A549 (cell line): ENCODE data around the gene BCDIN3D.

ENCODE experiments used
- CTCF ChIP-seq: fragments of >200 bp; sonication (Bioruptor Twin); formaldehyde crosslinking; IDR thresholded peaks from 3 replicates; pipeline ENCODE4 v1.5.1; 2016
- JUN ChIP-seq, 2 experiments: fragments of >200 bp; sonication (Bioruptor Twin); formaldehyde crosslinking; IDR thresholded peaks; 2 replicates in 1 of 2; 3 replicates in 1 of 2; pipeline ENCODE4 v1.6.1; 2016 to 2017
- JUNB ChIP-seq: fragments of >200 bp; sonication (Bioruptor Twin); formaldehyde crosslinking; IDR thresholded peaks from 2 replicates; pipeline ENCODE4 v1.6.1; 2016
- NFE2L2 ChIP-seq: fragments of 150-350 bp; conservative IDR thresholded peaks from 2 replicates; pipeline ENCODE4 v1.6.1; 2014; ENCODE audit warnings: low read length
- POLR2A ChIP-seq: IDR thresholded peaks from 2 replicates; pipeline ENCODE4 v1.6.1; 2012; ENCODE audit warnings: mild to moderate bottlenecking, low read length
- REST ChIP-seq: fragments of 200-600 bp; sonication (generic); IDR thresholded peaks from 2 replicates; pipeline ENCODE4 v1.6.1; 2016; ENCODE audit warnings: antibody characterized with exemption, mild to moderate bottlenecking, moderate library complexity
- TF ChIP-seq, protein P1 (sequence below): IDR thresholded peaks from 2 replicates; pipeline ENCODE4 v1.6.1; 2012

DNA sequence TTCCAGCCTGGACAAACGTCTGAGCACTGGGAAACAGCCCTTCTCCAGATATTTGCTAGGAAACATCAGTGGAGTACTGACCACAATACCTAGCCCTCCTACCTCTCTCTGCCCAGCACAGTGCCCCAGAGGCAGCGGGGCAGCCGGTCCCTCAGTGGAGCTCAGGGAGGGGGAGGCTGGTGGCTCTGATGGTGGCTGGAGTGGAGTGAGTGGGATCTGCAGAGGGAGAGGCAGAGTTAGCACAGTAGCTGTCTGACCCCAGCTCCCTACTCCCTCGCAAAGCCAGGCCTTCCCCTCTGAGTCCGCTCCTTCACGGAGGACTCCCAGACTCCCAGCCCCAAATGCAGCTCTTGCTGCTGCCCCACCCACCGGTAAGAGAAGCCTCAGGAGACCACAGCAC lies 44.7 kb downstream of the BCDIN3D start:
- no peak for TF ChIP-seq REST
- TF ChIP-seq, protein P1, sequence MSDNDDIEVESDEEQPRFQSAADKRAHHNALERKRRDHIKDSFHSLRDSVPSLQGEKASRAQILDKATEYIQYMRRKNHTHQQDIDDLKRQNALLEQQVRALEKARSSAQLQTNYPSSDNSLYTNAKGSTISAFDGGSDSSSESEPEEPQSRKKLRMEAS: no peak
- no peak for TF ChIP-seq JUN (IDR thresholded peaks at IDR 0.05)
- TF ChIP-seq POLR2A: no peak
- no peak for TF ChIP-seq CTCF
- TF ChIP-seq NFE2L2: no peak
- TF ChIP-seq JUNB: no peak
